T-cell (primary cell): ENCODE results near the gene HBM. TPM values are rescaled to one million over a fixed set of nuclear protein-coding genes. Genes with fewer than 3 reads are reported as not detected.
"Not testable (repeated sequence)": the region's sequence is repeated elsewhere in the genome, so short reads cannot be mapped to it uniquely, and the experiment has no call there.

ENCODE experiments used
- ATAC-seq, 4 experiments: fragments of 200-7000 bp in 3 of 4; fragments of 150-1000 bp in 1 of 4; cut with Tn5 transposase; replicated peaks in 1 of 4; 1 replicate in 3 of 4; 2 replicates in 1 of 4; pipeline ENCODE4 v1.10.0; 2021; ENCODE audit warnings: moderate library complexity in 3 of 4, mild to moderate bottlenecking in 2 of 4, moderate number of reproducible peaks in 1 of 4
- CTCF ChIA-PET, 2 donors: fragments of 300-600 bp; sonication (Branson Sonifier 250); formaldehyde crosslinking; loops; one replicate each; lab custom pipeline; 2022; ENCODE audit warnings: antibody characterized with exemption in 2 of 2; lab: Charles Lee
- POLR2A ChIA-PET, 2 donors: fragments of 300-600 bp; sonication (Branson Sonifier 250); formaldehyde crosslinking; loops; one replicate each; lab custom pipeline; 2022; ENCODE audit warnings: antibody characterized with exemption in 2 of 2; lab: Charles Lee
- DNase-seq, 35 experiments: peaks; one replicate each; pipeline versions ENCODE4 v3.0.0 to v3.0.0-alpha.2; 2013 to 2023
- H3K27ac ChIP-seq: one replicate; pipeline ENCODE4 v1.5.1; 2013; ENCODE audit warnings: low read length
- H3K27me3 ChIP-seq, 2 experiments: replicated peaks in 1 of 2; 1 replicate in 1 of 2; 2 replicates in 1 of 2; pipeline versions ENCODE4 v1.6.1 to v1.7.0; 2013; ENCODE audit warnings: low read length in 1 of 2, mixed read lengths in 1 of 2; ENCODE audit not compliant: control insufficient read depth in 2 of 2, insufficient read depth in 2 of 2; ENCODE audit errors: extremely low read depth in 1 of 2
- H3K36me3 ChIP-seq, 2 donors: 1 replicate in 1 of 2; 2 replicates in 1 of 2; pipeline versions ENCODE4 v1.6.1 to v1.7.0; 2013; ENCODE audit warnings: low read length in 1 of 2; ENCODE audit not compliant: control insufficient read depth in 2 of 2, insufficient read depth in 1 of 2; ENCODE audit errors: extremely low read depth in 1 of 2
- H3K4me1 ChIP-seq, 2 experiments: 1 replicate in 1 of 2; 2 replicates in 1 of 2; pipeline versions ENCODE4 v1.6.1 to v1.7.0; 2013; ENCODE audit warnings: low read length in 2 of 2, mixed read lengths in 1 of 2; ENCODE audit not compliant: insufficient read depth in 2 of 2, control insufficient read depth in 1 of 2; ENCODE audit errors: extremely low read depth in 1 of 2
- H3K4me3 ChIP-seq, 2 donors: 1 replicate in 1 of 2; 2 replicates in 1 of 2; pipeline versions ENCODE4 v1.5.1 to v1.7.0; 2013; ENCODE audit warnings: mild to moderate bottlenecking in 2 of 2, low read length in 1 of 2, moderate library complexity in 1 of 2; ENCODE audit not compliant: control insufficient read depth in 1 of 2; ENCODE audit errors: extremely low read depth in 1 of 2
- H3K9me3 ChIP-seq: 2 replicates; pipeline ENCODE4 v1.7.0; 2013
- H3K27ac Mint-ChIP-seq, 2 donors: one replicate each; pipeline ENCODE4 v1.8.0; 2020 to 2021; ENCODE audit warnings: mild to moderate bottlenecking in 2 of 2, mixed read lengths in 2 of 2
- H3K27me3 Mint-ChIP-seq, 2 donors: one replicate each; pipeline ENCODE4 v1.8.0; 2021 to 2022; ENCODE audit warnings: mixed read lengths in 2 of 2
- H3K36me3 Mint-ChIP-seq: one replicate; pipeline ENCODE4 v1.8.0; 2021; ENCODE audit warnings: mixed read lengths
- H3K4me1 Mint-ChIP-seq, 3 donors: one replicate each; pipeline ENCODE4 v1.8.0; 2020 to 2022; ENCODE audit warnings: mixed read lengths in 3 of 3, mild to moderate bottlenecking in 1 of 3
- H3K4me3 Mint-ChIP-seq, 3 donors: one replicate each; pipeline ENCODE4 v1.8.0; 2020 to 2022; ENCODE audit warnings: mild to moderate bottlenecking in 3 of 3, mixed read lengths in 3 of 3, moderate library complexity in 3 of 3
- H3K9me3 Mint-ChIP-seq, 3 donors: one replicate each; pipeline ENCODE4 v1.8.0; 2020 to 2022; ENCODE audit warnings: mixed read lengths in 3 of 3
- WGBS: methylation state at CpG from one replicate; pipeline ENCODE4 v1.1.5; 2013; ENCODE audit warnings: missing lambda C conversion rate; ENCODE audit not compliant: insufficient coverage; 5-methylcytosine and 5-hydroxymethylcytosine counted together
- total RNA-seq, 35 experiments: library from RNA in 6 of 35; stranded (reverse) in 6 of 35; fragments of 120-200 nt in 1 of 35; gene quantifications; one replicate each; pipeline versions ENCODE4 v1.2.1 to v1.2.4 and lab custom pipeline; 2013 to 2026

Gene HBM
- total RNA-seq, 5 donors from 2014 or later (not counting 1 experiment from before 2014, with no cell fraction given): not detected

GRCh38 chr16:172374-172941, 6.7 kb downstream of the HBM start, which contains the start of gene HBA2:
Gene HBA2, plus strand, starts transcription at chr16:172876. Its CDS starts 37 bp downstream, at chr16:172913.
- peak; percentile 17 to 56 (median 44) for ATAC-seq
- H3K36me3 Mint-ChIP-seq, H3K4me3 ChIP-seq, H3K9me3 ChIP-seq, H3K9me3 Mint-ChIP-seq, DNase-seq, H3K36me3 ChIP-seq, H3K27ac Mint-ChIP-seq, H3K27ac ChIP-seq, CTCF ChIA-PET: not testable (repeated sequence)
- Mint-ChIP-seq H3K4me3 (peak within 1 kb of the TSS in 2 of 3 donors; percentile 17 to 53), H3K27me3 (peaks cover 45 to 62% of the 10 kb centered on the region in 2 donors), H3K4me1 (peaks cover 11 to 28% (median 12%) of the 10 kb centered on the region in 3 donors)
- H3K27me3 ChIP-seq: peaks cover 8 to 64% of the 10 kb centered on the region in 2 experiments
- WGBS: no CpG with 5 or more reads among the region's 74 CpGs
- POLR2A ChIA-PET: interaction anchor here in 1 of 2 donors (0.6 kb wide), 1 partner anchor 38 kb away, joined by 13 read pairs; no protein-coding TSS in a partner anchor
- peaks cover 0 to 12% of the 10 kb centered on the region in 2 experiments for H3K4me1 ChIP-seq

GRCh38 chr16:173211-173854, 7.6 kb downstream of the HBM start:
- H3K9me3 ChIP-seq, ATAC-seq, DNase-seq, H3K27ac ChIP-seq, H3K36me3 Mint-ChIP-seq, POLR2A ChIA-PET, H3K4me3 ChIP-seq, H3K36me3 ChIP-seq, H3K9me3 Mint-ChIP-seq, CTCF ChIA-PET, H3K27ac Mint-ChIP-seq: not testable (repeated sequence)
- Histone ChIP-seq H3K27me3 (peaks cover 8 to 64% of the 10 kb centered on the region in 2 experiments), H3K4me1 (peaks cover 0 to 12% of the 10 kb centered on the region in 2 experiments)
- Mint-ChIP-seq H3K4me3 (peak overlapping the region in 2 of 3 donors; percentile 17 to 53), H3K4me1 (peaks cover 11 to 32% (median 12%) of the 10 kb centered on the region in 3 donors), H3K27me3 (peaks cover 45 to 63% of the 10 kb centered on the region in 2 donors)
- 10% methylated on average over 22 of the region's 44 CpGs for WGBS

GRCh38 chr16:173928-174769, 8.4 kb downstream of the HBM start:
- H3K9me3 Mint-ChIP-seq, H3K27ac ChIP-seq, H3K9me3 ChIP-seq, POLR2A ChIA-PET, H3K4me3 ChIP-seq, DNase-seq, CTCF ChIA-PET, H3K36me3 Mint-ChIP-seq, H3K36me3 ChIP-seq, ATAC-seq: not testable (repeated sequence)
- Histone ChIP-seq H3K27me3 (peaks cover 8 to 64% of the 10 kb centered on the region in 2 experiments), H3K4me1 (peaks cover 0 to 12% of the 10 kb centered on the region in 2 experiments)
- Mint-ChIP-seq H3K4me3 (peak overlapping the region in 1 of 3 donors; percentile 53), H3K4me1 (peaks cover 11 to 32% (median 12%) of the 10 kb centered on the region in 3 donors), H3K27me3 (peaks cover 38 to 59% of the 10 kb centered on the region in 2 donors), H3K27ac (peak overlapping the region in 1 of 2 donors; percentile 70)
- WGBS: 11% methylated on average over 5 of the region's 13 CpGs

GRCh38 chr16:175011-175949, 9.5 kb downstream of the HBM start:
- Mint-ChIP-seq H3K27me3 (peaks cover 33 to 60% of the 10 kb centered on the region in 2 donors), H3K27ac (no peak overlapping the region), H3K4me3 (peak overlapping the region in 2 of 3 donors; percentile 43 to 53), H3K9me3 (no peaks in the 10 kb centered on the region), H3K4me1 (peaks cover 12 to 37% (median 15%) of the 10 kb centered on the region in 3 donors), H3K36me3 (no peaks in the 10 kb centered on the region)
- Histone ChIP-seq H3K4me1 (peaks cover 0 to 18% of the 10 kb centered on the region in 2 experiments), H3K27ac (no peak overlapping the region), H3K9me3 (no peaks in the 10 kb centered on the region), H3K36me3 (no peaks in the 10 kb centered on the region), H3K4me3 (peak overlapping the region in 1 of 2 donors; percentile 23), H3K27me3 (peaks cover 13 to 65% of the 10 kb centered on the region in 2 experiments)
- DNase-seq: no peak
- no peak for ATAC-seq
- POLR2A ChIA-PET: no interaction called here
- WGBS: 17% methylated on average over 3 of the region's 8 CpGs
- CTCF ChIA-PET: no interaction called here

DNA sequence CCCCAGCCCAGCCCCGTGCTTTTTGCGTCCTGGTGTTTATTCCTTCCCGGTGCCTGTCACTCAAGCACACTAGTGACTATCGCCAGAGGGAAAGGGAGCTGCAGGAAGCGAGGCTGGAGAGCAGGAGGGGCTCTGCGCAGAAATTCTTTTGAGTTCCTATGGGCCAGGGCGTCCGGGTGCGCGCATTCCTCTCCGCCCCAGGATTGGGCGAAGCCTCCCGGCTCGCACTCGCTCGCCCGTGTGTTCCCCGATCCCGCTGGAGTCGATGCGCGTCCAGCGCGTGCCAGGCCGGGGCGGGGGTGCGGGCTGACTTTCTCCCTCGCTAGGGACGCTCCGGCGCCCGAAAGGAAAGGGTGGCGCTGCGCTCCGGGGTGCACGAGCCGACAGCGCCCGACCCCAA, 10.2 kb downstream of the HBM start:
- POLR2A ChIA-PET, H3K27ac ChIP-seq, H3K36me3 ChIP-seq, H3K9me3 Mint-ChIP-seq, H3K9me3 ChIP-seq, ATAC-seq, CTCF ChIA-PET, H3K27ac Mint-ChIP-seq, DNase-seq, H3K4me3 ChIP-seq, H3K36me3 Mint-ChIP-seq: not testable (repeated sequence)
- Histone ChIP-seq H3K27me3 (peaks cover 10 to 69% of the 10 kb centered on the region in 2 experiments), H3K4me1 (peaks cover 0 to 25% of the 10 kb centered on the region in 2 experiments)
- WGBS: no CpG with 5 or more reads among the region's 39 CpGs
- H3K27me3 Mint-ChIP-seq: peaks cover 28 to 54% of the 10 kb centered on the region in 2 donors
- H3K4me3 Mint-ChIP-seq: peak overlapping the region in 2 of 3 donors; percentile 5 to 55
- peaks cover 12 to 34% (median 16%) of the 10 kb centered on the region in 3 donors for H3K4me1 Mint-ChIP-seq
